GM12801 (cell line): ENCODE data around the gene ACAD8.

Experiments used
- CTCF ChIP-seq: IDR thresholded peaks from one replicate; pipeline ENCODE4 v1.5.1; 2011; ENCODE audit warnings: control low read depth; ENCODE audit not compliant: insufficient read length; ENCODE audit errors: extremely low read depth

The ACAD8 gene

DNA sequence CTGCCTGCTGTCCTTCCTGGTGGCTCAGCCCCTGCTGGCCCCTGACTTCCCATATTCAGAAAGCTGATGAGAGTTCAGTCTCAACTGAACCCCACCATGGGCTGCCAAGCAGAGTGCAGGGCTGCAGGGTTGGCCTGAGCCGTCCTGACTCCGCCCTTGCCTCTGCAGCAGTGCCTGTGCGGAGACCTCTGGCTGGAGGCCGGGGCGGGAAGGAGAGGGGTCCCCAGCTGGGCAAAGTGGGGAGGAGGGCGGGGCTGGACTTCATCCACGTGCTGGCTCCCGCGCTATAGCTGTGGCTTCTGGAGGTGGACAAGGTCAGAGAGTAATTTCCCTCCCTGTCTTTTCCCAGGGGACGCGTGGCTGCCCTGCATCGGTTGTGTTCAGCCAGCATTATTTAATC, 36.4 kb downstream of the ACAD8 start:
- no peak for TF ChIP-seq CTCF

- no peak for TF ChIP-seq CTCF
Measured at GRCh38 chr11:134290646-134291045, 37.3 kb downstream of the ACAD8 start.

- no peak for TF ChIP-seq CTCF
Measured at GRCh38 chr11:134291196-134291595, 37.8 kb downstream of the ACAD8 start.

DNA sequence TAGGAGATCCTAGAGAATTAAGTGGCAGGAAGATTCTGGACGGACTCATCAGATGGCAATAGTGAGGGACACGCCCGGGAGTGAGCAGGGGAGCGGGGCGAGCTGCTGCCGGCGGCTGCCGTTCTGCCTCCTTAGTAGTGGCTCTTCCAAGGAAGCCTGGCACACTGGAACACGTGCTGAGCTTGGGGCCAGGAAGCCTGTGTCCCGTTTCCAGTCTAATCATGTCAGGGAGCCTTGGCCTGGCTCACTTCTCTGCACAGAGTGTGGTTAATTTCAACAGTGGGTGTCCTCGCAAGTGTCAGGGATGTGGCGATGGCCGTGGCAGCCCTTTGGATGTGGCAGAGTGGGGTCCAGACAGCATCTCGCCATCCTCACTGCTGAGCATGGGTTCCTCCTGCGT, 39.3 kb downstream of the ACAD8 start:
- no peak for TF ChIP-seq CTCF

DNA sequence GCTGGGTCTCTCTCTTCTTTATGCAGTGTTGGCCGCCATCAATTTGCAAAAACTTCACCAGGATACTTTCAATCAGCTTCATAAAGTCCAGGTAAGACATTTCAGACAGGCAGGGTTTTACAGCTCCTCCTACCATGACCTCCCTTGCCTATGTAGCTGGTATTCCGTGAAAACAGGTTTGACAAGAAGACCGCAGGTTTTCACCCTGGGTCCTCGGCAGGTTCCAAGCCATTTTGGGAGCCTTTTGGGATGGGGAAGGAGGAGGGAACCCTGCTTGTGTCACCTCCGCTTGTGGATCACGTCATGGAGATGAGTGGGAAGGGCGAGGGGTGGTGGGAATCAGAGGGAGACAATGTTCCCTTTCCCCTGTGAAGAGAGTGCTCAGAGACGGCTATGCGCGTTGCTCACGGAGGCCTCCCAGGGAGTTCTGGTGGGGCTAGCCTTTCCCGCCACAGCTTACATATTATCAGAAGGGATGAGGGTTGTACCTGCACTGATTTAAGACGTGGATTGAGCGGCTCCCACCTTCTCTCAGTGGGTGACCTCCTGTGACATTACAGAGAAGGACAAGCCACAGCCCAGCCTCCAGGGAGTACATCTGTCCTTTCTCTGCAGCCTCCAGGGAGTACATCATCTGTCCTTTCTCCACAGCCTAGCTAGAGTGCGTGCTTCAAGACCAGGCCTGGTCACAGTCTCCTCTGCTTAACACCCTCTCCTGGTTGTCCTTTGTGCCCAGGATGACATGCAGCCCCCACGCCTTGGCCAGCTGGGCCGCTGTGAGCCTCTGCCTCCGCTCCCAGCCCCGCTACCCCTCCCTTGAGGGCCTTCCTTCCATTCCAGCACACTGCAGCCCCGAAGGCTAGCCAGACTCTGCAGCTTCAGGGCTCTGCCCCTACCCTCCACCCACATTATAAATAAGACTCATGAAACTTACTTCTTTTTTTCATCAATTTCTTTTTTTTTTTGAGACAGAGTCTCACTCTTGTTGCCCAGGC, 40.0 kb downstream of the ACAD8 start:
- TF ChIP-seq CTCF: no peak

GRCh38 chr11:134294664-134295063, 41.3 kb downstream of the ACAD8 start:
- TF ChIP-seq CTCF: no peak

DNA sequence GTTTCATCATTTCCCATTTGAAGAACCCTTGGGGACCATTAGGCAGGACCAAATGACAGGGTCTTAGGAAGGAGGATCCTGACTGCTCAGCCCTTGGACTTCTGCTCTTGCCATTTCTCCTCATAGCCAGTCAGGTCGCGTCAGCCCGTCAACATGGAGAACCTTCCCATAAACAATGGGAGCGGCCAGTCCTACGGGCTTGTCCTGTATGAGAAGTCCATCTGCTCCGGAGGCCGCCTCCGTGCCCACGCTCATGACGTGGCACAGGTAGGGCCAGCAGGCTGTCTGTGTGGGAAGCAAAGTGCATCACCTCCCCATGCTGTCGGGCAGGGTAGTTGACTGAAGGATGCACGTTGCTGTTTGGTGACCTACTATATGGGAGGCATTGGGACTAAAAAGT, 58.9 kb downstream of the ACAD8 start:
- TF ChIP-seq CTCF: no peak
